HepG2 (cell line): ENCODE measurements around the gene PRXL2B. TPM values are rescaled to one million over a fixed set of nuclear protein-coding genes. Genes with fewer than 3 reads are reported as not detected.

Experiments
- ATAC-seq: fragments of 200-7000 bp; cut with Tn5 transposase; 3 replicates; pipeline ENCODE4 v1.9.1; 2020; ENCODE audit warnings: mild to moderate bottlenecking, moderate library complexity
- BruUV-seq: library from RNA; stranded (reverse); fragments of 400-500 nt; replicated peaks from 2 replicates; lab custom pipeline; 2021; lab: Mats Ljungman, UMichigan
- CTCF ChIA-PET: fragments of 300-600 bp; formaldehyde crosslinking; extraction: SDS; loops from one replicate; lab custom pipeline; 2021; ENCODE audit warnings: low total read pairs, inconsistent platforms, low intra/inter-chr PET ratio; lab: Yijun Ruan, JAX
- POLR2A ChIA-PET: fragments of 350-600 bp; sonication (Branson Sonifier 250); formaldehyde crosslinking; loops from one replicate; lab custom pipeline; 2020; ENCODE audit warnings: antibody characterized with exemption, inconsistent platforms; lab: Yijun Ruan, JAX
- DNase-seq: peaks from one replicate; pipeline ENCODE4 v3.0.0-alpha.2; 2015; ENCODE audit warnings: low spot score
- FAIRE-seq: peaks from 3 replicates; lab custom pipeline; 2011; peaks lifted over from hg19 to GRCh38; lab: Jason Lieb, UNC
- H2AFZ ChIP-seq: one replicate; pipeline ENCODE4 v1.6.1; 2011; ENCODE audit warnings: low read length, inconsistent platforms
- H3K27ac ChIP-seq: fragments of 300-600 bp; 3 replicates; pipeline ENCODE4 v1.8.0; 2011; ENCODE audit warnings: mixed run types, mild to moderate bottlenecking, mixed read lengths, low read length, inconsistent platforms; ENCODE audit not compliant: insufficient read depth; ENCODE audit errors: extremely low read length
- H3K27me3 ChIP-seq, 2 experiments: fragments of 200-600 bp in 1 of 2; 2 replicates in 1 of 2; 3 replicates in 1 of 2; pipeline versions ENCODE4 v1.6.0 to v1.8.0; 2011; ENCODE audit warnings: low read length in 2 of 2, mild to moderate bottlenecking in 2 of 2, moderate library complexity in 2 of 2, inconsistent platforms in 1 of 2; ENCODE audit not compliant: insufficient read depth in 2 of 2, control insufficient read depth in 1 of 2
- H3K36me3 ChIP-seq, 2 experiments: fragments of 200-600 bp in 1 of 2; replicated peaks in 1 of 2; 2 replicates in 1 of 2; 3 replicates in 1 of 2; pipeline versions ENCODE4 v1.5.1 to v1.8.0; 2011; ENCODE audit warnings: low read length in 2 of 2, inconsistent platforms in 1 of 2; ENCODE audit not compliant: insufficient read depth in 2 of 2, control insufficient read depth in 1 of 2
- H3K4me1 ChIP-seq: 2 replicates; pipeline ENCODE4 v1.5.1; 2012; ENCODE audit warnings: low read length, inconsistent platforms; ENCODE audit not compliant: insufficient read depth
- H3K4me2 ChIP-seq: 2 replicates; pipeline ENCODE4 v1.6.0; 2011; ENCODE audit warnings: low read depth, low read length, inconsistent platforms
- H3K4me3 ChIP-seq, 3 experiments: fragments of 200-600 bp in 1 of 3; sonication (generic), shearing (Covaris generic) in 1 of 3; replicated peaks in 1 of 3; 2 replicates each; pipeline ENCODE4 v1.5.1; 2011 to 2016; ENCODE audit warnings: low read length in 3 of 3, inconsistent platforms in 2 of 3, low read depth in 2 of 3, mild to moderate bottlenecking in 2 of 3, control low read depth in 1 of 3, mixed read lengths in 1 of 3; ENCODE audit not compliant: insufficient read depth in 1 of 3
- H3K79me2 ChIP-seq: one replicate; pipeline ENCODE4 v1.6.1; 2011; ENCODE audit warnings: low read length, inconsistent platforms; ENCODE audit not compliant: insufficient read depth
- H3K9ac ChIP-seq: 2 replicates; pipeline ENCODE4 v1.6.0; 2011; ENCODE audit warnings: mild to moderate bottlenecking, low read depth, low read length, inconsistent platforms; ENCODE audit not compliant: insufficient read depth
- H3K9me3 ChIP-seq: 2 replicates; pipeline ENCODE4 v1.5.1; 2012; ENCODE audit warnings: mild to moderate bottlenecking, low read length
- H4K20me1 ChIP-seq: 2 replicates; pipeline ENCODE4 v1.6.0; 2011; ENCODE audit warnings: inconsistent platforms, mild to moderate bottlenecking, low read length, moderate library complexity; ENCODE audit not compliant: insufficient read depth
- NCOA2 ChIP-seq: sonication (generic); formaldehyde crosslinking; IDR thresholded peaks from 2 replicates; pipeline ENCODE4 v1.8.0; 2022; ENCODE audit warnings: inconsistent platforms
- NCOR1 ChIP-seq: fragments of 200-600 bp; sonication (generic); IDR thresholded peaks from 2 replicates; pipeline ENCODE4 v1.7.0; 2017; ENCODE audit warnings: antibody characterized with exemption, low read length, borderline replicate concordance
- NRL ChIP-seq: sonication (generic); formaldehyde crosslinking; IDR thresholded peaks from 2 replicates; pipeline ENCODE4 v1.5.0; 2020; ENCODE audit warnings: missing genetic modification reagents, mild to moderate bottlenecking, moderate library complexity, borderline replicate concordance
- RBFOX2 ChIP-seq: fragments of 200-400 bp; formaldehyde crosslinking; IDR thresholded peaks from 2 replicates; pipeline ENCODE4 v1.6.1; 2017; ENCODE audit warnings: low read depth, mild to moderate bottlenecking, low read length
- U2AF2 ChIP-seq: fragments of 200-400 bp; formaldehyde crosslinking; IDR thresholded peaks from 2 replicates; pipeline ENCODE4 v1.6.1; 2017; ENCODE audit warnings: low read depth, mild to moderate bottlenecking, low read length
- ZFP41 ChIP-seq: sonication (generic); formaldehyde crosslinking; IDR thresholded peaks from 2 replicates; pipeline ENCODE4 v1.4.0; 2020; ENCODE audit warnings: mild to moderate bottlenecking, missing genetic modification reagents, borderline replicate concordance
- ZNF503 ChIP-seq: sonication (generic); formaldehyde crosslinking; IDR thresholded peaks from 2 replicates; pipeline ENCODE4 v1.4.0; 2020; ENCODE audit warnings: missing genetic modification reagents
- ZNF75D ChIP-seq: sonication (generic); formaldehyde crosslinking; IDR thresholded peaks from 2 replicates; pipeline ENCODE4 v1.8.1; 2023; ENCODE audit warnings: missing genetic modification reagents, mild to moderate bottlenecking, borderline replicate concordance
- WGBS: methylation state at CpG from one replicate; pipeline ENCODE4 v1.1.6; 2017; ENCODE audit warnings: low lambda C conversion rate; 5-methylcytosine and 5-hydroxymethylcytosine counted together
- in situ Hi-C: cut with HindIII; loops from 2 replicates; pipeline ENCODE4 v1.10.0; 2017; ENCODE audit warnings: low pct_unique_long_range_greater_than_20kb; ENCODE audit not compliant: extremely low pct_ligation_motif_present
- intact Hi-C: fragments of 100-400 bp; cut with micrococcal nuclease; formaldehyde crosslinking; loops from one replicate; pipeline ENCODE4 v1.10.0; 2022; ENCODE audit not compliant: unreplicated experiment
- polyA plus RNA-seq, 8 experiments: library from polyadenylated mRNA; depleted of rRNA in 3 of 8; stranded (reverse) in 7 of 8; unstranded in 1 of 8; fragments of >200 nt; fragmentation: Illumina TruSeq in 4 of 8; extraction: Trizol in 4 of 8; gene quantifications; 2 replicates each; pipeline versions ENCODE4 v1.2.1 to v1.2.3, GENCODE V29; 2011 to 2016; ENCODE audit warnings: low read depth in 4 of 8, missing spikeins in 1 of 8, mixed read lengths in 1 of 8; ENCODE audit not compliant: insufficient read depth in 1 of 8
- total RNA-seq, 5 experiments: library from RNA; depleted of rRNA; stranded (reverse); fragments of >200 nt; fragmentation: Illumina TruSeq; extraction: Trizol; gene quantifications; 2 replicates each; pipeline ENCODE4 v1.2.3, GENCODE V29; 2016; ENCODE audit warnings: low read depth in 1 of 5

Gene PRXL2B
- total and polyA plus RNA-seq, 2 of the 13 experiments (the other 11 are each of a cell fraction or from before 2014, with no cell fraction given) = 16.8 to 22.1 TPM

DNA sequence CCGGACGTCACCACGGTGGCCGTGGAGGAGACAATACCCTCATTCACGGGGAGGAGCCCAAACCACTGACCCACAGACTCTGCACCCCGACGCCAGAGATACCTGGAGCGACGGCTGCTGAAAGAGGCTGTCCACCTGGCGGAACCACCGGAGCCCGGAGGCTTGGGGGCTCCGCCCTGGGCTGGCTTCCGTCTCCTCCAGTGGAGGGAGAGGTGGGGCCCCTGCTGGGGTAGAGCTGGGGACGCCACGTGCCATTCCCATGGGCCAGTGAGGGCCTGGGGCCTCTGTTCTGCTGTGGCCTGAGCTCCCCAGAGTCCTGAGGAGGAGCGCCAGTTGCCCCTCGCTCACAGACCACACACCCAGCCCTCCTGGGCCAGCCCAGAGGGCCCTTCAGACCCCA, 23.4 kb upstream of the PRXL2B start:
- H3K36me3 ChIP-seq = no peaks in the 10 kb centered on the region; a peak in 1 of 5 replicates
- no peak for TF ChIP-seq ZNF75D (CRISPR knock-in tag)
- TF ChIP-seq NCOR1 = no peak
- TF ChIP-seq ZNF503 (CRISPR knock-in tag) = no peak
- no peak for TF ChIP-seq ZFP41 (CRISPR knock-in tag)
- TF ChIP-seq U2AF2 = no peak
- 0 out of 2 replicates have a peak, but pooled peaks have one; percentile 16 for TF ChIP-seq RBFOX2
- TF ChIP-seq NCOA2 (CRISPR knock-in tag) = no peak
- TF ChIP-seq NRL (CRISPR knock-in tag) = no peak
- TF ChIP-seq, all 625 proteins: peak for 1
- H2AFZ ChIP-seq = no peak overlapping the region
- ATAC-seq = no peak
- H3K4me3 ChIP-seq = no peak overlapping the region
- POLR2A ChIA-PET = interaction anchor here (0.7 kb wide), 1 partner anchor 10 kb away, joined by 3 read pairs; no protein-coding TSS in a partner anchor
- peaks cover 5% of the 10 kb centered on the region; the same call in 1 of the 2 replicates for H3K4me1 ChIP-seq
- BruUV-seq = no TSS peak
- no peak overlapping the region for H3K27ac ChIP-seq
- no peaks in the 10 kb centered on the region for H3K9me3 ChIP-seq
- peaks cover 3 to 16% of the 10 kb centered on the region in 2 experiments; a peak in 4 of 5 replicates for H3K27me3 ChIP-seq
- no peak for FAIRE-seq
- CTCF ChIA-PET = no interaction called here
- intact Hi-C loops = no loop called here
- H3K79me2 ChIP-seq = no peaks in the 10 kb centered on the region
- in situ Hi-C loops = no loop called here
- DNase-seq = no peak
- WGBS = 74% methylated on average over 10 of the region's 18 CpGs
- H4K20me1 ChIP-seq = no peaks in the 10 kb centered on the region
- no peak overlapping the region for H3K9ac ChIP-seq
- H3K4me2 ChIP-seq = no peak overlapping the region
